A673 (cell line): ENCODE measurements around the gene FOXF2.

Experiments
- EZH2 ChIP-seq: fragments of 200-600 bp; sonication (generic); IDR thresholded peaks from 2 replicates; pipeline ENCODE4 v1.6.1; 2017; ENCODE audit warnings: borderline replicate concordance, low read depth, mild to moderate bottlenecking, mixed read lengths, antibody characterized with exemption, low read length; ENCODE audit not compliant: poor library complexity, severe bottlenecking
- TF ChIP-seq, protein P1 (sequence below): fragments of 300-800, 200-600 bp; sonication (generic); conservative IDR thresholded peaks from 2 replicates; pipeline ENCODE4 v1.5.1; 2017; ENCODE audit warnings: low read depth, mild to moderate bottlenecking, antibody characterized with exemption, low read length, moderate library complexity, mixed read lengths

DNA sequence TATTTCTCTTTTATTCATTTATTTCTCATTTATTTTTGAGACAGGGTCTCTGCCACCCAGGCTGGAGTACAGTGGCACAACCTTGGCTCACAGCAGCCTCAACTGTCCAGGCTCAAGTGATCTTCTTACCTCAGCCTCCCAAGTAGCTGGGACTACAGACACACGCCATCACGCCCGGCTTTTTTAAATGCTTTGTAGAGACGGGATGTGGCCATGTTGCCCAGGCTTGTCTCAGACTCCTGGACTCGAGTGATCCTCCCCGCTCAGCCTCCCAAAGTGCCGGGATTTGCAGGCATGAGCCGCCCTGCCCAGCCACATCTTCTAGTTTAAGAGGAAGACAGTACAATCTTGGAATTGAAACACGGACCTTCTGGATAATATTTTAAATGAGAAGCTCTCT lies 21.6 kb upstream of the FOXF2 start:
- TF ChIP-seq, protein P1, sequence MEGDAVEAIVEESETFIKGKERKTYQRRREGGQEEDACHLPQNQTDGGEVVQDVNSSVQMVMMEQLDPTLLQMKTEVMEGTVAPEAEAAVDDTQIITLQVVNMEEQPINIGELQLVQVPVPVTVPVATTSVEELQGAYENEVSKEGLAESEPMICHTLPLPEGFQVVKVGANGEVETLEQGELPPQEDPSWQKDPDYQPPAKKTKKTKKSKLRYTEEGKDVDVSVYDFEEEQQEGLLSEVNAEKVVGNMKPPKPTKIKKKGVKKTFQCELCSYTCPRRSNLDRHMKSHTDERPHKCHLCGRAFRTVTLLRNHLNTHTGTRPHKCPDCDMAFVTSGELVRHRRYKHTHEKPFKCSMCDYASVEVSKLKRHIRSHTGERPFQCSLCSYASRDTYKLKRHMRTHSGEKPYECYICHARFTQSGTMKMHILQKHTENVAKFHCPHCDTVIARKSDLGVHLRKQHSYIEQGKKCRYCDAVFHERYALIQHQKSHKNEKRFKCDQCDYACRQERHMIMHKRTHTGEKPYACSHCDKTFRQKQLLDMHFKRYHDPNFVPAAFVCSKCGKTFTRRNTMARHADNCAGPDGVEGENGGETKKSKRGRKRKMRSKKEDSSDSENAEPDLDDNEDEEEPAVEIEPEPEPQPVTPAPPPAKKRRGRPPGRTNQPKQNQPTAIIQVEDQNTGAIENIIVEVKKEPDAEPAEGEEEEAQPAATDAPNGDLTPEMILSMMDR = no peak
- TF ChIP-seq EZH2 = no peak
